OCI-LY1 (cell line): ENCODE measurements around the gene SPEM1.

Experiments
- H2AFZ ChIP-seq: fragments of 200-600 bp; sonication (generic), shearing (Covaris generic); 2 replicates; pipeline ENCODE4 v1.6.0; 2014; ENCODE audit warnings: antibody characterized with exemption, mild to moderate bottlenecking, low read length
- H3F3A ChIP-seq: fragments of 200-600 bp; sonication (generic), shearing (Covaris generic); 2 replicates; pipeline ENCODE4 v1.6.0; 2014; ENCODE audit warnings: mild to moderate bottlenecking, antibody characterized with exemption, low read length, moderate library complexity; ENCODE audit not compliant: insufficient read depth
- H3K27ac ChIP-seq: fragments of 200-600 bp; sonication (generic); 2 replicates; pipeline ENCODE4 v1.5.1; 2014; ENCODE audit warnings: low read length, mixed run types, mild to moderate bottlenecking, low read depth; ENCODE audit not compliant: poor library complexity, severe bottlenecking
- H3K27me3 ChIP-seq: fragments of 200-600 bp; sonication (generic); 2 replicates; pipeline ENCODE4 v1.6.0; 2014; ENCODE audit warnings: antibody characterized with exemption, mild to moderate bottlenecking, low read length, moderate library complexity; ENCODE audit not compliant: insufficient read depth
- H3K36me3 ChIP-seq: fragments of 200-600 bp; sonication (generic); 2 replicates; pipeline ENCODE4 v1.6.1; 2014; ENCODE audit warnings: mild to moderate bottlenecking, antibody characterized with exemption, low read length, moderate library complexity, mixed read lengths; ENCODE audit not compliant: insufficient read depth
- H3K4me1 ChIP-seq: fragments of 200-600 bp; sonication (generic); 2 replicates; pipeline ENCODE4 v1.5.1; 2014; ENCODE audit warnings: mild to moderate bottlenecking, low read length, moderate library complexity; ENCODE audit not compliant: insufficient read depth, severe bottlenecking
- H3K4me2 ChIP-seq: fragments of 200-600 bp; sonication (generic), shearing (Covaris generic); 2 replicates; pipeline ENCODE4 v1.6.1; 2014; ENCODE audit warnings: low read length
- H3K4me3 ChIP-seq: fragments of 200-600 bp; sonication (generic); 2 replicates; pipeline ENCODE4 v1.5.1; 2014; ENCODE audit warnings: low read length, low read depth, mild to moderate bottlenecking, mixed read lengths; ENCODE audit not compliant: poor library complexity, severe bottlenecking
- H3K79me2 ChIP-seq: fragments of 200-600 bp; shearing (Covaris generic); 2 replicates; pipeline ENCODE4 v1.6.1; 2016; ENCODE audit warnings: mixed run types, low read length, mixed read lengths; ENCODE audit not compliant: insufficient read depth
- H3K9ac ChIP-seq: fragments of 200-600 bp; sonication (generic), shearing (Covaris generic); 2 replicates; pipeline ENCODE4 v1.6.1; 2014; ENCODE audit warnings: mild to moderate bottlenecking, low read length, mixed read lengths
- H3K9me2 ChIP-seq: fragments of 200-600 bp; sonication (generic), shearing (Covaris generic); 2 replicates; pipeline ENCODE4 v1.6.1; 2014; ENCODE audit warnings: low read depth, mild to moderate bottlenecking, low read length, mixed read lengths
- H3K9me3 ChIP-seq: fragments of 200-600 bp; shearing (Covaris generic); 2 replicates; pipeline ENCODE4 v1.6.1; 2014; ENCODE audit warnings: low read length, mixed read lengths
- H4K20me1 ChIP-seq: fragments of 200-600 bp; sonication (generic), shearing (Covaris generic); 2 replicates; pipeline ENCODE4 v1.6.0; 2016; ENCODE audit warnings: mild to moderate bottlenecking, low read length; ENCODE audit not compliant: insufficient read depth
- CTCF ChIP-seq: fragments of 200-600 bp; sonication (generic), shearing (Covaris generic); IDR thresholded peaks from 2 replicates; pipeline ENCODE4 v1.5.1; 2017; ENCODE audit warnings: mild to moderate bottlenecking, antibody characterized with exemption, low read length, moderate library complexity, mixed read lengths
- EZH2 ChIP-seq: fragments of 200-600 bp; sonication (generic), shearing (Covaris generic); IDR thresholded peaks from 2 replicates; pipeline ENCODE4 v1.8.0; 2017; ENCODE audit warnings: borderline replicate concordance, mixed run types, mild to moderate bottlenecking, antibody characterized with exemption, low read length, moderate library complexity, mixed read lengths

Gene SPEM1

GRCh38 chr17:7408863-7409262 is 11.3 kb upstream of the SPEM1 start:
- no peak overlapping the region for H3K4me3 ChIP-seq
- H3K27ac ChIP-seq = no peak overlapping the region
- H3K27me3 ChIP-seq = peaks cover 9% of the 10 kb centered on the region
- no peaks in the 10 kb centered on the region for H3K36me3 ChIP-seq
- peaks cover 6% of the 10 kb centered on the region for H3K4me1 ChIP-seq
- no peaks in the 10 kb centered on the region for H4K20me1 ChIP-seq
- no peaks in the 10 kb centered on the region for H3K9me3 ChIP-seq
- no peaks in the 10 kb centered on the region for H3K9me2 ChIP-seq
- no peak overlapping the region for H3K4me2 ChIP-seq
- H3K79me2 ChIP-seq = no peaks in the 10 kb centered on the region
- TF ChIP-seq CTCF (no peak), EZH2 (no peak)
- no peak overlapping the region for H3K9ac ChIP-seq
- H2AFZ ChIP-seq = no peak overlapping the region
- H3F3A ChIP-seq = 0 out of 2 replicates have a peak, but pooled peaks cover 3% of the 10 kb centered on the region

GRCh38 chr17:7409716-7410115 is 10.4 kb upstream of the SPEM1 start:
- Histone ChIP-seq H3K9ac (no peak overlapping the region), H3K79me2 (no peaks in the 10 kb centered on the region), H3K4me2 (no peak overlapping the region), H3K36me3 (no peaks in the 10 kb centered on the region), H3K27me3 (peaks cover 11% of the 10 kb centered on the region), H2AFZ (no peak overlapping the region), H3K4me1 (peaks cover 6% of the 10 kb centered on the region), H3K4me3 (no peak overlapping the region), H4K20me1 (no peaks in the 10 kb centered on the region), H3K27ac (no peak overlapping the region), H3F3A (0 out of 2 replicates have a peak, but pooled peaks cover 3% of the 10 kb centered on the region), H3K9me2 (no peaks in the 10 kb centered on the region), H3K9me3 (no peaks in the 10 kb centered on the region)
- no peak for TF ChIP-seq CTCF
- TF ChIP-seq EZH2 = no peak

- Histone ChIP-seq H3K79me2 (no peaks in the 10 kb centered on the region), H3F3A (0 out of 2 replicates have a peak, but pooled peaks cover under 1% of the 10 kb centered on the region), H3K9ac (no peak overlapping the region), H3K36me3 (no peaks in the 10 kb centered on the region), H3K27ac (no peak overlapping the region), H3K4me2 (no peak overlapping the region), H3K27me3 (peaks cover 9% of the 10 kb centered on the region), H4K20me1 (no peaks in the 10 kb centered on the region), H3K4me3 (no peak overlapping the region), H3K9me2 (no peaks in the 10 kb centered on the region), H3K4me1 (no peaks in the 10 kb centered on the region), H3K9me3 (no peaks in the 10 kb centered on the region), H2AFZ (no peak overlapping the region)
- no peak for TF ChIP-seq CTCF
- no peak for TF ChIP-seq EZH2
These were observed 9.3 kb upstream of the SPEM1 start for GRCh38 chr17:7410634-7411426.
